Kidney (tissue), 19 donors: Measurements from ENCODE around the gene NOTCH2NLA. TPM values are rescaled to one million over a fixed set of nuclear protein-coding genes. Genes with fewer than 3 reads are reported as not detected.
A peak's percentile ranks its signal among the peaks of the same experiment; 100 is the strongest.
"Not testable (repeated sequence)": the region's sequence is repeated elsewhere in the genome, so short reads cannot be mapped to it uniquely, and the experiment has no call there.

Experiments used
- DNase-seq, 5 donors: peaks; one replicate each; pipeline ENCODE4 v3.0.0-alpha.2; 2013 to 2020
- FAIRE-seq: peaks from 2 replicates; lab custom pipeline; 2012; peaks lifted over from hg19 to GRCh38; lab: Jason Lieb, UNC
- H3K27ac ChIP-seq, 2 donors: one replicate each; pipeline ENCODE4 v1.7.0; 2013; ENCODE audit warnings: low read depth in 2 of 2, low read length in 2 of 2, inconsistent platforms in 1 of 2
- H3K27me3 ChIP-seq: one replicate; pipeline ENCODE4 v1.7.1; 2013; ENCODE audit warnings: low read length, inconsistent platforms; ENCODE audit not compliant: control insufficient read depth, insufficient read depth
- H3K36me3 ChIP-seq, 3 donors: one replicate each; pipeline versions ENCODE4 v1.7.0 to v1.7.1; 2013; ENCODE audit warnings: low read length in 3 of 3, control low read depth in 1 of 3, inconsistent platforms in 1 of 3; ENCODE audit not compliant: insufficient read depth in 3 of 3, control insufficient read depth in 2 of 3
- H3K4me1 ChIP-seq, 3 donors: one replicate each; pipeline versions ENCODE4 v1.7.0 to v1.7.1; 2013; ENCODE audit warnings: low read length in 3 of 3, inconsistent platforms in 1 of 3, low read depth in 1 of 3; ENCODE audit not compliant: control insufficient read depth in 2 of 3, insufficient read depth in 2 of 3
- H3K4me3 ChIP-seq, 3 donors: one replicate each; pipeline versions ENCODE4 v1.7.0 to v1.8.1; 2013; ENCODE audit warnings: low read length in 3 of 3, control low read depth in 1 of 3, inconsistent platforms in 1 of 3
- H3K9ac ChIP-seq, 3 donors: one replicate each; pipeline versions ENCODE4 v1.7.0 to v1.7.1; 2013; ENCODE audit warnings: low read length in 3 of 3, control low read depth in 1 of 3, inconsistent platforms in 1 of 3
- H3K9me3 ChIP-seq, 3 donors: one replicate each; pipeline versions ENCODE4 v1.7.0 to v1.7.1; 2013; ENCODE audit warnings: low read length in 3 of 3, control low read depth in 1 of 3, inconsistent platforms in 1 of 3; ENCODE audit not compliant: control insufficient read depth in 2 of 3, insufficient read depth in 1 of 3
- intact Hi-C: fragments of 100-400 bp; cut with DNase I; formaldehyde crosslinking; loops from one replicate; pipeline ENCODE4 v1.11.1; 2022
- long read RNA-seq, 10 donors: library from polyadenylated mRNA in 1 of 10; unstranded in 1 of 10; transcript quantifications; one replicate each; pipeline ENCODE4 v2.0.0 and lab custom pipeline, GENCODE V29; 2021 to 2026
- polyA plus RNA-seq: library from polyadenylated mRNA; stranded (reverse); fragments of 350-450 nt; fragmentation: Illumina TruSeq; extraction: RNeasy Lipid Tissue Mini Kit (QIAGEN cat#74804); gene quantifications from one replicate; pipeline ENCODE4 v1.2.3, GENCODE V29; 2014; ENCODE audit warnings: low read depth, low replicate concordance; ENCODE audit not compliant: insufficient read depth
- total RNA-seq: library from RNA; stranded (reverse); fragmentation: NEBNext Ultra II Directional; extraction: Animal tissue kit (Norgen Biotek cat#: 25700); gene quantifications from one replicate; pipeline ENCODE4 v1.2.1, GENCODE V29; 2021
- donor health status: control.
- donor health status: control.
- donor health status: DM: yes; HTN: yes; CAD: no.
- donor health status: Normal renal cell carcinoma (clear cell type).

The NOTCH2NLA gene
- total RNA-seq (50.1 TPM), polyA plus RNA-seq (12.7 TPM)
- long read RNA-seq, donor 1, partial matches to known transcripts, result 0 of 3 reads
- long read RNA-seq, donor 1, other reads (novel, unspliced or antisense), result 0 of 3 reads
- long read RNA-seq, donor 2, transcript NOTCH2NLA-201 (5 exons, 1,874 nt), result major isoform, 5 of 5 reads
- long read RNA-seq, donor 2, partial matches to known transcripts, result 0 of 5 reads
- long read RNA-seq, donor 2, other reads (novel, unspliced or antisense), result 0 of 5 reads
- long read RNA-seq, donor 3, transcript NOTCH2NLA-201 (5 exons, 1,874 nt), result major isoform, 8 of 8 reads
- long read RNA-seq, donor 3, partial matches to known transcripts, result 0 of 8 reads
- long read RNA-seq, donor 3, other reads (novel, unspliced or antisense), result 0 of 8 reads
- long read RNA-seq, donor 4, partial matches to known transcripts, result 0 of 2 reads
- long read RNA-seq, donor 4, other reads (novel, unspliced or antisense), result 0 of 2 reads
- long read RNA-seq, donor 5, partial matches to known transcripts, result 0 of 1 reads
- long read RNA-seq, donor 5, other reads (novel, unspliced or antisense), result 0 of 1 reads
- long read RNA-seq, donor 6, transcript NOTCH2NLA-201 (5 exons, 1,874 nt), result major isoform, 5 of 5 reads
- long read RNA-seq, donor 6, partial matches to known transcripts, result 0 of 5 reads
- long read RNA-seq, donor 6, other reads (novel, unspliced or antisense), result 0 of 5 reads
- long read RNA-seq, donor 7, transcript NOTCH2NLA-201 (5 exons, 1,874 nt), result major isoform, 10 of 13 reads
- long read RNA-seq, donor 7, partial matches to known transcripts, result 0 of 13 reads
- long read RNA-seq, donor 7, other reads (novel, unspliced or antisense), result 3 of 13 reads
- long read RNA-seq, donor 8, transcript NOTCH2NLA-201 (5 exons, 1,874 nt), result major isoform, 5 of 16 reads
- long read RNA-seq, donor 8, partial matches to known transcripts, result 11 of 16 reads
- long read RNA-seq, donor 8, other reads (novel, unspliced or antisense), result 0 of 16 reads
- long read RNA-seq, donor 9, partial matches to known transcripts, result 5 of 6 reads
- long read RNA-seq, donor 9, other reads (novel, unspliced or antisense), result 0 of 6 reads
- long read RNA-seq, donor 10, transcript NOTCH2NLA-201 (5 exons, 1,874 nt), result major isoform, 12 of 13 reads
- long read RNA-seq, donor 10, partial matches to known transcripts, result 0 of 13 reads
- long read RNA-seq, donor 10, other reads (novel, unspliced or antisense), result 0 of 13 reads

DNA sequence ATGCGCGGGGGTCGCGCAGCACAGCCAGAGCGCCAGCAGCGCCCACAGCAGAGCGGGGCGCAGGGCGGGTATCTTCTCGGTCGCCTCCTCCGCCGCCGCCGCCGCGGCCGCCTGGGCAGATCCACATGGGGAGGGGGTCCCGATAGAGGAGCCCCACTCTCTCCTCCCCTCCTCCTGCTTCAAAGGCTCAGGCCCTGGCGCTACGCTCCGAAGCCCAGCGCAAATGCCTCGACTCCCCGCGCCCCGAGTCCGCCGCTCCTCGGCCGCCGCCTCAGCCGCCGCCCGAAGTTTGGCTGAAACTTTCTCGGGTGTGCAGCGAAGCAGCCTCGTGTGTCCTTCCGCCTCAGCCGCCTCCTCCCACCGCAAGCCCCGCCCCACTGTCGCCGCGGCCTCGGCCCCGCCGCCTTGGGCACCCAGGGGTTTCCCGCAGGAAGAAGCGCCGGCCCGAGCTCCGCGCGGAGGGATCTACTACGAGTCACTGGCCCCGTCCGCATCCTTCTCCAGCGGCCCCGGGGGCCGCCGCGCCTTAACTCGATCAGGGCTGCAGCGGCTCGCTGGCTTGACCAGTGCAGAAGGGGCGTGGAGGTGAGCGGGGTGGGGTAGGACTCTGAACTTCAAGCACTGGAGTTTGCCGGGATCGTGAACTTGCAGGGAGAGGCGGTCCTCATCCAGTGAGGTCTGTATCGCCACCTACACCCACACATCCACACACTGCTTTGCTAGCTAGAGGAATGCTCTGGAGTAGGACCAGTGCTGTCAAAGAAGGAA, at the start of gene NOTCH2NLA:
Gene NOTCH2NLA, minus strand, starts transcription at position 312 of the 768 bp plus-strand sequence. CDS start 39,684 bp downstream, outside the sequence.
- Histone ChIP-seq H3K27ac (peak within 1 kb of the TSS in 1 of 2 donors; percentile 63), H3K4me3 (peak within 1 kb of the TSS in 2 of 3 donors; percentile 30 to 41)
- H3K9me3 ChIP-seq, FAIRE-seq, H3K4me1 ChIP-seq, H3K27me3 ChIP-seq, intact Hi-C loops, H3K36me3 ChIP-seq, H3K9ac ChIP-seq: not testable (repeated sequence)
- DNase-seq, result peak in 3 of 5 donors; percentile 37 to 74 (median 52)

DNA sequence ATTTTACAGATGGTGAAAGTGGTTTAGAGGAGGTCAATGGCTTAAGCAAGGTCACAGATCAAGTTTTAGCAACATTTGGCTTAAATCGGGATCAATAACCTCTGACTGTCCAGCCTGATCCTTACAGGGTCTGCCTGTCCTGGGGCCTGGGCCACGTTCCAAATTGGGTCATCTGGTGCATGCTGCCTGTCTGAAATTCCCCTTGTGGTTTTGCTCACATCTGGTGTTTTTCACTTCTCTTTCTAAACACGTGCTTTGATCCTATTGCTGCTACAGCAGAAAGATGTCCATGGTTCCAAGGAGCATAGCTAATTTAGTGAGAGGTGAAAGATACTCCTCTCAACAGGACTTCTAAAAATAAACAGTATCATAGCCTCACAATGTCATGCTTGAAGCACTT, 49.5 kb upstream of the NOTCH2NLA start:
- H3K4me1 ChIP-seq, FAIRE-seq, DNase-seq, H3K36me3 ChIP-seq, H3K27ac ChIP-seq, H3K27me3 ChIP-seq, H3K9ac ChIP-seq, H3K9me3 ChIP-seq, H3K4me3 ChIP-seq, intact Hi-C loops: not testable (repeated sequence)

DNA sequence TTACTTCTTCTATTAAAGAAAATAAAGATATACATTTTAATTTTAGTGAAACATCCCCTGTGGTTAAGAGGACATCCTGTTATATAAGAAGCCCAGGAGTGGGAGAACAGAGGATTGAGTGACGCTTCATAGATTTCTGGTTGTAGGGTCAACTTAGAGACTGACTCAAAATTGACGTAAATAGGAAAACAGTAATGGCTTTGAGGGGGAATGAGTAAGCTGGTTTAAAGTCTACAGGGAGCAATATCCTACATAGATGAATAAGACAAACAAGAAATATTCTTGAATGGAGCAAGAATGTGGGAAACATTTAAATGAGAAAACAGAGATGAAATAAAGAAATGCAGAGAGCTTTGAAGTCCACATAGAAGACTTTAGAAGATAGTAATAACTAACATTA, 48.3 kb upstream of the NOTCH2NLA start:
- H3K9me3 ChIP-seq, FAIRE-seq, H3K9ac ChIP-seq, H3K4me1 ChIP-seq, H3K27ac ChIP-seq, H3K4me3 ChIP-seq, H3K27me3 ChIP-seq, intact Hi-C loops, DNase-seq, H3K36me3 ChIP-seq: not testable (repeated sequence)

DNA sequence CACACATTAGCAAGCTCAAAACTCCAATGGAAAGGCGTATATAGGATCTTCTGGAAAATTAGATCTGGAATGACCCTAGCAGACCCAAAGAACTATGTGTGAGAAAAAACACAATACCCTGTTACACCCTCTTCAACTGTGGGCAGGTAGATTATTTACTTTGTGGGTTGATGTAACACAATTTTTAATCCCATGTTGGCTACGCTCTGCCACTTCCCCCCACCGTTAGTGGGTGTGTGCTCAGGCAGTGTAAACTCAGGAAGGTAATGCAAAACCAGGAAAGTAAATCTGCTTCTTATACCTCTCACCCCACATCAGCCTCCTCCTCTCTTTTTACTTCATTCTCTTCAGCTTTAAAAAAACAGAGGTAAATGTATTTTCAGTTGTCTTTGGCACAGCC, 45.3 kb upstream of the NOTCH2NLA start:
- H3K36me3 ChIP-seq, H3K4me1 ChIP-seq, FAIRE-seq, H3K4me3 ChIP-seq, H3K27ac ChIP-seq, H3K27me3 ChIP-seq, H3K9ac ChIP-seq, DNase-seq, H3K9me3 ChIP-seq, intact Hi-C loops: not testable (repeated sequence)

DNA sequence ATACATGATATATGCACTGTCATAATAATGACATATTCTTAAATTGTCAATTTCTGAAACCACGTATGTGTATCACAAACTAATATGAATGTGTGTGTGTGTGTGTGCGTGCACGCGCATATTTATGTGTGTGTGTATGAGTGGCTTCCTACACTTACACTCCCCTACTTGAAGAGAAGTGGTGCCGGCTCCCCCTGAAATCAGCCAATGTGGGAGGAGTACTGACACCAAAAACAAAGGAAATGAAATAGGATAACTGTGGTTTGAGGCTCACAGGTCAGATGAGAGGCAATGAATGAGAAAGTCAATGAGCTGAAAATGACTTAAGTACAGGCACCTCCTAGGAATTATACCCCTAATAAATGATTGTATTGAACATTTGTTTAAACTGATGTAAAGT, 44.4 kb upstream of the NOTCH2NLA start:
- H3K4me3 ChIP-seq, DNase-seq, FAIRE-seq, H3K27ac ChIP-seq, H3K27me3 ChIP-seq, H3K9ac ChIP-seq, H3K4me1 ChIP-seq, H3K36me3 ChIP-seq, H3K9me3 ChIP-seq, intact Hi-C loops: not testable (repeated sequence)

DNA sequence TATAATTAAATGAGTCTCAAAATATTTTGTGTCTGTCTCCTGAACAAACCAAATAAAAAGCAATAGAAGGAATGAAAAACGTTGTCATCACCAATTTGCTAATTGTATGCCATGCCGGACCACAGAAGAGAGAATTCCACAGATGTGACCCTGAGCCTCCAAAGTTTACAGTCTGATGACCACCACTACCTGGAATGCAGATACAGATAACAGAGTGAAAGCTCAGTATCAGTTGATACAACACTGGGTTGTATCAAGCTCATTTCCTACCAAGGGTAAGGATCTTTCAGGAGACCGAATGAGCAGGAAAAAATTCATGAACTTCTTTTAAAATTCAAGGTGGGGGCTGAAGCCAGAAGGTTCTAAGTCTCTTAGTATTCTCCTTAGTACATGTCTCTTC, 43.9 kb upstream of the NOTCH2NLA start:
- H3K27ac ChIP-seq, H3K4me1 ChIP-seq, intact Hi-C loops, H3K4me3 ChIP-seq, H3K9me3 ChIP-seq, H3K27me3 ChIP-seq, H3K9ac ChIP-seq, DNase-seq, H3K36me3 ChIP-seq, FAIRE-seq: not testable (repeated sequence)

DNA sequence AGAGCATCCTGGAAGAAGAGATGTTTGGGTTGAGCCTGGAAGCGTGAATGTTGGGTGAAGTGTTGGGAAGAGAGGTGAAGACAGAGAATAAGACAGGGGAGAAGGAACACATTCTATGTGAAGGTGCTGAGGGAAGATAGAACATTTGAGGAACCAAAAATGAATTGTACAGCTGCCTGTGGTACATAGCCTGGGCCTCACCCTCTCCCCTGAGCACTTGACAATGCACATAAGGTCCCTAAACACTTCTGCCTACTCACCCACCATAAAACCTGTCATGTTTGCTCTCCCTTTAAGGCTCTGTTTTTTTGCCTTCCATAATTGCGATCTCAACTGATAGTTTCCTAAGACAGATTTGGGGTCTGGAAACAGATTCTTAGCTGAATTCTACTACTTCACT, 43.2 kb upstream of the NOTCH2NLA start:
- FAIRE-seq, intact Hi-C loops, H3K4me1 ChIP-seq, H3K9me3 ChIP-seq, H3K27ac ChIP-seq, DNase-seq, H3K4me3 ChIP-seq, H3K36me3 ChIP-seq, H3K27me3 ChIP-seq, H3K9ac ChIP-seq: not testable (repeated sequence)
